ENCODE measurements around the gene TGFB3.

The TGFB3 gene

DNA sequence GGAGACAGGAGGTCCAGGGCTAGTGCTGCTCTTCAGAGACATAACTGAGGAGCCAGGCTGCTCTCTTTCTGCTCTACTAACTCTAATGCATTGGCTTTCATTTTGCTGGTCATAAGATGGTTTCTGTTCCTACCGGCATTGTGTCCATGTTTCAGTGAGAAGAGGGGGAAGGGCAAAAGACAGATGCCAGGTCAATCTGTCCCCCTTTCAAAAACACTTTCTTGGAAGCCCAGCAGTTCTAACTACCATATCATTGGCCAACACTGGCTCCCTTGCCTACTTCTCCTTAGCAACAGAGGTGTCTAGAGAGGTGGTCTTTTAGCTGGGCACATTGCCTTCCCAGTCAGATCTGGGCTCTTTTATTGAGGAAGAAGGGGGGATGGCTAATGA, 63.9 kb downstream of the TGFB3 start:
- Histone ChIP-seq H3K4me2 (ENCODE audit: low read length) (no peak overlapping the region), H3K36me3 (ENCODE audit: control insufficient read depth, low read length) (no peaks in the 10 kb centered on the region), H3K9me3 (ENCODE audit: control insufficient read depth, insufficient read depth, low read length) (no peaks in the 10 kb centered on the region)

DNA sequence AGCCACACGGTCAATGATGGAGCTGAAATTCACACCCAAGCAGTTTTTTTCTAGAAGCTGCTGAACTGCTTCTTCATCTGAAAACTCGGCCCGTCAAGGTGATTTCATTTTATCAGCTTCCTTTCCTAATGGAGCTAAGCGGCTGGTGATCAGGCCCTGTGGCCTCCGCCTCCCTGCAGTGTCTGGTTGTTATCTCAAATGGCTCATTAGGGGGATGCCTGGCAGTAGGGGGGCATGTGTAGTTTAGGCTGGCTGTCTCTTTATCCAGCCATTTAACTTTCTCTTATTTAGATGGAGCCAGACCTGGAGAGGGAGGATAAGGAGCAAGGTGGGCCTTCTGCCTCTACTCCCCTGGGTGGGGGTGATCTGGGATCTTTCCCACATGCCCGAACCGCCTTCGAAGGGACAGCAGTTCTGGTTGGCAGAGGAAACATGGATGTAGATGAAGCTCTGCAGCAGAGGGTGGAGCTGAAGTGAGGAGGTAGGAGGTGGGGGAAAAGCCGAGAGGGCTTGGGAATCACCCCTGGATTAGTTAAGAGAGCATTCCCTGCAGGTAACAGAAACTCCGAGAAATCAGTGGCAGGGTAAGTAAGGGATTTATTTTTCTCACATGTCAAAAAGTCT, 64.4 kb downstream of the TGFB3 start:
- no peaks in the 10 kb centered on the region for H3K27me3 ChIP-seq (ENCODE audit: control insufficient read depth, low read length)
- H3K9me2 ChIP-seq (replicated peaks; ENCODE audit: control insufficient read depth, low read length) = no peaks in the 10 kb centered on the region
- TF ChIP-seq EZH2phosphoT487 (IDR thresholded peaks at IDR 0.05; ENCODE audit: borderline replicate concordance, low read length) = no peak
- TF ChIP-seq, protein P1, sequence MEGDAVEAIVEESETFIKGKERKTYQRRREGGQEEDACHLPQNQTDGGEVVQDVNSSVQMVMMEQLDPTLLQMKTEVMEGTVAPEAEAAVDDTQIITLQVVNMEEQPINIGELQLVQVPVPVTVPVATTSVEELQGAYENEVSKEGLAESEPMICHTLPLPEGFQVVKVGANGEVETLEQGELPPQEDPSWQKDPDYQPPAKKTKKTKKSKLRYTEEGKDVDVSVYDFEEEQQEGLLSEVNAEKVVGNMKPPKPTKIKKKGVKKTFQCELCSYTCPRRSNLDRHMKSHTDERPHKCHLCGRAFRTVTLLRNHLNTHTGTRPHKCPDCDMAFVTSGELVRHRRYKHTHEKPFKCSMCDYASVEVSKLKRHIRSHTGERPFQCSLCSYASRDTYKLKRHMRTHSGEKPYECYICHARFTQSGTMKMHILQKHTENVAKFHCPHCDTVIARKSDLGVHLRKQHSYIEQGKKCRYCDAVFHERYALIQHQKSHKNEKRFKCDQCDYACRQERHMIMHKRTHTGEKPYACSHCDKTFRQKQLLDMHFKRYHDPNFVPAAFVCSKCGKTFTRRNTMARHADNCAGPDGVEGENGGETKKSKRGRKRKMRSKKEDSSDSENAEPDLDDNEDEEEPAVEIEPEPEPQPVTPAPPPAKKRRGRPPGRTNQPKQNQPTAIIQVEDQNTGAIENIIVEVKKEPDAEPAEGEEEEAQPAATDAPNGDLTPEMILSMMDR (IDR thresholded peaks at IDR 0.05; ENCODE audit: low read depth, low read length, poor library complexity, severe bottlenecking) = no peak
- no peaks in the 10 kb centered on the region for H3K9me3 ChIP-seq (ENCODE audit: control insufficient read depth, insufficient read depth, low read length)
- H3K4me1 ChIP-seq (ENCODE audit: control insufficient read depth, low read length) = no peaks in the 10 kb centered on the region
- H3K36me3 ChIP-seq (ENCODE audit: control insufficient read depth, low read length) = no peaks in the 10 kb centered on the region
- H3K4me3 ChIP-seq (ENCODE audit: low read length) = no peak overlapping the region
- H3K4me2 ChIP-seq (ENCODE audit: low read length) = no peak overlapping the region
- no peaks in the 10 kb centered on the region for H3F3A ChIP-seq (ENCODE audit: control insufficient read depth, insufficient read depth)
- no peaks in the 10 kb centered on the region for H4K20me1 ChIP-seq (ENCODE audit: control insufficient read depth, insufficient read depth, low read depth, low read length)
- no peak overlapping the region for H3K27ac ChIP-seq (ENCODE audit: low read depth, low read length)
- no peaks in the 10 kb centered on the region for H3K79me2 ChIP-seq (ENCODE audit: control insufficient read depth, low read length)

More for the DNA sequence above, 63.9 kb downstream of the TGFB3 start:
- Histone ChIP-seq H3K27me3 (ENCODE audit: control insufficient read depth, low read length) (no peaks in the 10 kb centered on the region), H3K4me3 (ENCODE audit: low read length) (no peak overlapping the region), H3K4me1 (ENCODE audit: control insufficient read depth, low read length) (no peaks in the 10 kb centered on the region), H3K27ac (ENCODE audit: low read depth, low read length) (no peak overlapping the region), H3F3A (ENCODE audit: control insufficient read depth, insufficient read depth) (no peaks in the 10 kb centered on the region), H3K9me2 (replicated peaks; ENCODE audit: control insufficient read depth, low read length) (no peaks in the 10 kb centered on the region), H4K20me1 (ENCODE audit: control insufficient read depth, insufficient read depth, low read depth, low read length) (no peaks in the 10 kb centered on the region), H3K79me2 (ENCODE audit: control insufficient read depth, low read length) (no peaks in the 10 kb centered on the region)
- TF ChIP-seq, protein P1 (IDR thresholded peaks at IDR 0.05; ENCODE audit: low read depth, low read length, poor library complexity, severe bottlenecking) = no peak
- TF ChIP-seq EZH2phosphoT487 (IDR thresholded peaks at IDR 0.05; ENCODE audit: borderline replicate concordance, low read length) = no peak

DNA sequence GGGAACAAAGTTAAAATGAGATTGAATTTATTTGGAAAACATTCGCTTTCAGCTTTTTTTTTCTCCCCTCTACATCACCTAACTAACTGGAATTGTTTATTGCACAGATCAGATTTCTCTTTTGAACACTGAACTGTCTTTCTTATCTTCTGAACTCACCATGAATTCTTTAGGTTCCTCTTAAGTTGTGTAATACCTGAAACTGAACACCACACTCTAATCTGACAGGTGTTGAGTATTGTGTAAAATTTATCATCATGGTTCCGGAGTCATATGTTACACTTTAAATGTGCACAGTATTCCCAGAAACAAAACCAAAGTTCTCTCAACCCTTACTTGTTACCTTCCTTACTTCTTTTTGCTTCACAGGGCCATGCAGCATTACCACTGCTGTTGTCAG, 66.8 kb downstream of the TGFB3 start:
- no peaks in the 10 kb centered on the region for H3K9me2 ChIP-seq (replicated peaks; ENCODE audit: control insufficient read depth, low read length)
- no peak overlapping the region for H3K4me3 ChIP-seq (ENCODE audit: low read length)
- TF ChIP-seq, protein P1 (IDR thresholded peaks at IDR 0.05; ENCODE audit: low read depth, low read length, poor library complexity, severe bottlenecking) = no peak
- TF ChIP-seq EZH2phosphoT487 (IDR thresholded peaks at IDR 0.05; ENCODE audit: borderline replicate concordance, low read length) = no peak
- H3K4me1 ChIP-seq (ENCODE audit: control insufficient read depth, low read length) = no peaks in the 10 kb centered on the region
- no peaks in the 10 kb centered on the region for H3F3A ChIP-seq (ENCODE audit: control insufficient read depth, insufficient read depth)
- H3K4me2 ChIP-seq (ENCODE audit: low read length) = no peak overlapping the region
- H3K36me3 ChIP-seq (ENCODE audit: control insufficient read depth, low read length) = no peaks in the 10 kb centered on the region
- H3K27ac ChIP-seq (ENCODE audit: low read depth, low read length) = no peak overlapping the region
- no peaks in the 10 kb centered on the region for H3K79me2 ChIP-seq (ENCODE audit: control insufficient read depth, low read length)
- H3K27me3 ChIP-seq (ENCODE audit: control insufficient read depth, low read length) = no peaks in the 10 kb centered on the region
- no peaks in the 10 kb centered on the region for H4K20me1 ChIP-seq (ENCODE audit: control insufficient read depth, insufficient read depth, low read depth, low read length)
- no peaks in the 10 kb centered on the region for H3K9me3 ChIP-seq (ENCODE audit: control insufficient read depth, insufficient read depth, low read length)

Data from DOHH2 (cell line).